NB4 (cell line): Measurements from ENCODE around the gene MUC13.

Source experiments
- DNase-seq: peaks from one replicate; pipeline ENCODE4 v3.0.0; 2010; ENCODE audit warnings: low read depth
- H3K4me3 ChIP-seq: one replicate; pipeline ENCODE4 v1.5.1; 2011; ENCODE audit warnings: mild to moderate bottlenecking, low read depth, low read length, moderate library complexity
- CTCF ChIP-seq: IDR thresholded peaks from one replicate; pipeline ENCODE4 v1.5.1; 2012; ENCODE audit warnings: low read depth, low read length
- MAX ChIP-seq: IDR thresholded peaks from 2 replicates; pipeline ENCODE4 v1.6.1; 2011; ENCODE audit warnings: low read depth, low read length
- MYC ChIP-seq: IDR thresholded peaks from 2 replicates; pipeline ENCODE4 v1.6.1; 2011; ENCODE audit warnings: low read depth, low read length
- POLR2A ChIP-seq: IDR thresholded peaks from 2 replicates; pipeline ENCODE4 v1.6.1; 2011; ENCODE audit warnings: mild to moderate bottlenecking; ENCODE audit not compliant: insufficient read length; ENCODE audit errors: extremely low read depth

Gene MUC13

GRCh38 chr3:124876401-124876878 is 58.1 kb downstream of the MUC13 start:
- TF ChIP-seq MAX: no peak
- no peak for TF ChIP-seq CTCF
- no peak for TF ChIP-seq POLR2A
- TF ChIP-seq MYC: no peak
- DNase-seq: no peak
- H3K4me3 ChIP-seq: no peak overlapping the region

GRCh38 chr3:124873226-124873625 is 61.3 kb downstream of the MUC13 start:
- no peak overlapping the region for H3K4me3 ChIP-seq
- DNase-seq: no peak
- TF ChIP-seq MYC (no peak), POLR2A (no peak), CTCF (no peak), MAX (no peak)

- H3K4me3 ChIP-seq: no peak overlapping the region
- DNase-seq: no peak
- no peak for TF ChIP-seq POLR2A
- TF ChIP-seq MYC: no peak
- no peak for TF ChIP-seq MAX
- no peak for TF ChIP-seq CTCF
Observed at GRCh38 chr3:124867511-124867910, 67.0 kb downstream of the MUC13 start.

- H3K4me3 ChIP-seq: no peak overlapping the region
- TF ChIP-seq CTCF (no peak), POLR2A (no peak), MAX (no peak), MYC (no peak)
- no peak for DNase-seq
Observed at GRCh38 chr3:124862006-124862405, 72.5 kb downstream of the MUC13 start.

GRCh38 chr3:124861041-124861440 is 73.5 kb downstream of the MUC13 start:
- TF ChIP-seq POLR2A: no peak
- H3K4me3 ChIP-seq: no peak overlapping the region
- no peak for DNase-seq

GRCh38 chr3:124860599-124860998 is 74.0 kb downstream of the MUC13 start:
- DNase-seq: no peak
- H3K4me3 ChIP-seq: no peak overlapping the region
- TF ChIP-seq MYC: no peak
- no peak for TF ChIP-seq MAX
- no peak for TF ChIP-seq POLR2A
- no peak for TF ChIP-seq CTCF
